ENCODE results near the gene ARID4A.
"Not testable (repeated sequence)": the region's sequence is repeated elsewhere in the genome, so short reads cannot be mapped to it uniquely, and the experiment has no call there.

ARID4A gene

GRCh38 chr14:58296726-58297125, 1.6 kb upstream of the ARID4A start:
- no peak for DNase-seq

DNA sequence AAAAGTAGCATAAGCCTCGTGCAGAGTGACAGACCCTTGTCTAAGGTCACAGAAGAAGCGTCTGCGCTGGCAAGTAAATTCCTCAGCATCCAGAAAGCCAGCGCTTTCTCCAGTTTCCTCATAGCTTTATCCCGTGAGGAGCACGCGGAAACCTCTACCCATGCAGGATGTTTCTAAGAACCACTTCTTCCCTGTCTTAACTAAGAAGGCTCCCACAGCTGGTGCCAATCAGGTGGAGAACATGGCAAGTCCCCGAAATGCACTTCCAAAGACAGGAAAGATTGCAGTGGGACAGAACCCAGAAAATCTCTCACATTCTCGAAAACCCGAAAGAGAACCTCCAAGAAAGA, 968 bp upstream of the ARID4A start:
- no peak for DNase-seq

- DNase-seq, result peak; percentile 97
These were observed 436 bp upstream of the ARID4A start for GRCh38 chr14:58297762-58298476.

- DNase-seq, result no peak
These were observed 1.3 kb downstream of the ARID4A start for GRCh38 chr14:58299401-58300330.

DNA sequence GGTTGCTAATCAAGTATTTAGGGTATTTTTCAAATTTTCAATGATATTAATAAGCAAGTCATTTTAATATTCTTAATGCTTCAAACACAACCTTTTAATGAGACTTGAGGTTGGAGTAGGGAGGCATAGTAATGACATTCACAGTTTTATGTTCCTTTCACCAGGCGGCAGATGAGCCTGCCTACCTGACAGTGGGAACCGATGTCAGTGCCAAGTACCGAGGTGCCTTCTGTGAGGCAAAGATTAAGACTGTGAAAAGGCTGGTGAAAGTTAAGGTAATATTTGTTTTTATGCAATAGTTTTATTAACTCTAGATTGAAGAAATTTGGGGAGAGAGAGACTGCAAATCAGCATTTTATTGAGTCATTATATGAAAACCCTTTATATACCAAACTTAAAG, 3.1 kb downstream of the ARID4A start:
- no peak for DNase-seq

GRCh38 chr14:58305730-58306129, 7.4 kb downstream of the ARID4A start:
- DNase-seq, result no peak

DNA sequence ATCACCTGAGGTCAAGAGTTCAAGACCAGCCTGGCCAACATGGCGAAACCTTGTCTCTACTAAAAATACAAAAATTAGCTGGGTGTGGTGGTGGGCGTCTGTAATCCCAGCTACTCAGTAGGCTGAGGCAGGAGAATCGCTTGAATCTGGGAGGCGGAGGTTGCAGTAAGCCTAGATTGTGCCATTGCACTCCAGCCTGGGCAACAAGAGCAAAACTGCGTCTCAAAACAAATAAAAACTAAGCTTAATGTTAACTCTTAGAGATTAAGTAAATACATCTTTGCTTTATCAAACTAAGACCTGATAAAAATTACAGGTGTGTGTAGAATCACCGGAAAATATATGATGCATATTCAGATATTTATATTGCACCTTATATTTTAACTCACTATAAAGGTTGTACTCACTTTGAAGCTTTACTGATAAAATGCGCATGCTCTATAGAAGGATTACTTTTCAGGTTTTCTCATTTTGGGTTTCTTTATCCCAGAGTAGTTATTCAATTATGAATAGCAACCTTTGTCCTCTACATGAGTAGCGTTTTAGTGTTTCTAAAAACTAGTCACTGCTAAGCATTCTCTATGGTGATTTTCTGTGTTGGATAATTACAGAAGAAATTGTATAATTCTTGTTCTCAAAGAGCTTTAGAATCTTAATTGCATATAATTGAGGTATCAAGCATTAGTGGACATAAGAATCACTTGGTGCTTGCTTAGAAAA, 9.4 kb downstream of the ARID4A start:
- no peak for DNase-seq

DNA sequence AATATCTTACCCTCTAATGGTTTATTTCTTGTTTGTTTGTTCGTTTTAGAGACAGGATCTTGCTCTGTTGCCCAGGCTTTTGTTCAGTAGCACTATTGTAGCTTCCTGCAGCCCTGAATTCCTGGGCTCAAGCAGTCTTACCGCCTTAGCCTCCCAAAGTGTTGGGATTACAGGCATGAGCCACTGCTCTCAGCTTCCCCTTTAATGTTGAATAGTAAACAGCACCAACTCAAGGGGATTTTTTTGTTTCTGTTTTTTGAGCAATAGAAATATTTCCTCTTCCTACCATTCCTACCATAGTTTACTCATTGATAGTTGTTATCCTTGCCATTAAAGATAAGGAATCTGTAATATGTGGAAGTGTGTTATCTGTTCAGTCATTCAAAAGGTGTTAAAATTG, 10.7 kb downstream of the ARID4A start:
- DNase-seq, result no peak

- no peak for DNase-seq
These were observed 15.3 kb downstream of the ARID4A start for GRCh38 chr14:58313699-58314098.

DNA sequence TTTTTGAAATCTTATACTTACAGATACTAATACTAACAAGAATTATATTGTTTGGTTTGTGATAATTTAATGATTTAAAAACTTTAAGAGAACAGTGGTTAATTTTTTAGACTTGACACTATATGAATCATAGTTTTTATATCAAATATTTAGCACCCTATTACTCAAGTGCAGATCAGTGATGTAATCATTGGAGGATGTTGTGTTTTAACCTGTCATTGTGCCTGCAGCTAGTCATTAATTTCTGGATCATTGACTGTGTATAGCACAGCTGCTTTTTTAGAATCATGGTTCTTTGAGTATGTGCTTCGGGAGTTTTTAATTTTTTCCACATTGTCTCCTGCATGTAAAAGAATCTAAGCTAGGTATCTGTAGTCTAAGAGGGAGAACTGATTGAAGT, 17.3 kb downstream of the ARID4A start:
- DNase-seq, result no peak

- no peak for DNase-seq
These were observed 28.7 kb downstream of the ARID4A start for GRCh38 chr14:58327019-58327418.

- peak; percentile 88 for DNase-seq
These were observed 32.8 kb downstream of the ARID4A start for GRCh38 chr14:58331111-58331510.

DNA sequence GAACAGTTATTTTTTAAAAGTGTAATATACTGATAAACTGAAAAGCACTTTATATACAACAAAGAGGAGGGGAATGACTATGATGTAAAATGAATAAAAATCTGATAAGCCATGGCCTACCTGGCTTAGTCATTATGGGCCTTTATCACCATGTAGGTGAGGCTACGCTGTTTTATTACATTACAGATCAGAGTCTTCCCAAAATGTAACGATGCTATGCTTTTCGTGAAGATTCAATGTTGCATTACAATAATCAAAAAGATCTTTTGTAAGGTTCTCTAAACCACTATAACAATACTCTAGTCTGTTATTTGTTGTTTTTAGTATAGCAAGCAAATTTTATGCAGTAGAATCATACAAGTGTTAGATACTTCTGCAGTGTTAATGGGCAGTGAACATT, 34.2 kb downstream of the ARID4A start:
- no peak for DNase-seq

GRCh38 chr14:58339666-58340065, 41.3 kb downstream of the ARID4A start:
- DNase-seq, result not testable (repeated sequence)

DNA sequence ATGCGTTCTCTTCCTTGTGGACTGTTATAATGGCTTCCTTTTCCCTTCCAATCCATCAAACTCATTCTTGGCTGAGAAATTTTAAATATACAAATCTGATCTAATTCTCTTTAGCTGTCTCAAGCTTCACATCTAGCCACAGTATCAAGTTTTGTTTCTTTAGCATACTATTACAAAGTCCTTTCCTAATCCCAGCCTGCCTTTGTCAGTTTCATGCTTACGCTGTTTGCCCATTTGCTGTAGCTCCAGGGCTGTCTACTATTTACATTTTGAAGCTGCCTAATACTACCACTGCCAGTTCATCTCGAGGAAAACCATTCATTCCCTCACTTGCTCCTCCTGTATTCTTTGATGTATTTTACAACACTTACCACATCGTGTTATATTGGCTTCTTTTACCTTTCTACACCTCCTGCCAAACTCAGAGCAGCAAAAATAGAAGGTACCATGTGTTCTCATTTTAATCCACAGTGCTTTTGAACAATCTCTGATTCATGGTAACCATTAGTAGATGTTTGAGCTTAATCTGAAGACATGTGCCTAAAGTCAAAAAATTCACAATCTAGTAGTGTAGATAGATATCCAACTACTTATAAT, 42.9 kb downstream of the ARID4A start:
- no peak for DNase-seq

- not testable (repeated sequence) for DNase-seq
These were observed 45.2 kb downstream of the ARID4A start for GRCh38 chr14:58343535-58343934.

- no peak for DNase-seq
These were observed 55.4 kb downstream of the ARID4A start for GRCh38 chr14:58353516-58354299.

DNA sequence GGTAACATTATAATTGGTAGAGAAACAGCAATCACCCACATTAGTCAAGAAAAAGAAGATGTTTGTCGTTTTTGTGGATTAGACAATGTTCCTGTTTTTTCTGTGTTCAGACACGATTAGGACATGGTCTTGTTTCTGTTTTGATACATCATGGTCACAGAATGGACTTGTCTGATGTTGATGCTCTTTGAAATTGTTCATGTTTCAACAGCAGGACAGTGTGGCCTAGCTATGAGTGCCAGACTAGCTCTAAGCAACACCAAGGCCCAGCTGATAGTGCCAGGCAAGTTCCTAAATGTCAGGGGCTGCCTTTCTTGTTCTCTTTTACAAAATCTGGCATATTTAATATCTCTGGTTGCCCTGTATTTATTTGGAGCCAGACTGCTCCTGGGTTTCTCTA, 56.5 kb downstream of the ARID4A start:
- no peak for DNase-seq

- no peak for DNase-seq
These were observed 57.9 kb downstream of the ARID4A start for GRCh38 chr14:58356268-58356667.

- not testable (repeated sequence) for DNase-seq
These were observed 63.9 kb downstream of the ARID4A start for GRCh38 chr14:58362272-58362671.

DNA sequence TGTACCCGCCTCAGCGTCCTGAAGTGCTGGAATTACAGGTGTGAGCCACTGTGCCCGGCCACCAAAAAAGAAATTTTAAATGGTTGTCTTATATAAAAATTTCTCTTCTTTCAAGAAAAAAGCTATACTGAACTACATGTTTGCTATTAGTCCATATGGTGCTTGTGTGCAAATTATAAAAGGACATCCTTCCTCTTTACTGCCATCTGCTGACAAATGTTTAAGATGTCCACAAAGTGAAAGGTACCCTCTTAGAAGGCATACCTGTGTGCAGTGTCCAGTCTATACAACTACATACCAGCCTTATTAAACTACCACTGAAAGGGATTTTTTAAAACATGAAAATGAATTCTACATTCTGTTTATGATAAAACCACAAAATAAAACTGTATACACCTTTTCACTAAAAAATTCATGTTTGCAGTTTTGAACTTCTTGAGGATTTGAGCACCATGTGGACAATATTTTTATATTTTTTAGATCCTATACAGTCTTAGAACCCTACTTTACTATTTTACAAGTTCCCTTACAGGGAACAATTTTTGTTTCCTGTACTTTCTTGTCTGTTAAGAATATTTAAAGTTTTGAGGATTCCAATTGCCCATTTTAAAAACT, 64.5 kb downstream of the ARID4A start:
- DNase-seq, result no peak

DNA sequence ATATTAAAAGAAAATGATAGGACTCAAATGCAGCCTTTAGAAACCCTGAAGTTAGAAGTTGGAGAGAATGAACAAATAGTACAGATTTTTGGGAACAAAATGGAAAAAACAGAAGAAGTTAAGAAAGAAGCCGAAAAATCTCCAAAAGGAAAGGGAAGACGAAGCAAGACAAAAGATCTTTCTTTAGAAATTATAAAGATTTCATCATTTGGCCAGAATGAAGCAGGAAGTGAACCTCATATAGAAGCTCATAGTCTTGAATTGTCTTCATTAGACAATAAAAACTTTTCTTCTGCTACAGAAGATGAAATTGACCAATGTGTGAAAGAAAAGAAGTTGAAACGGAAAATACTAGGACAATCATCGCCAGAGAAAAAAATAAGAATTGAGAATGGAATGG, 66.0 kb downstream of the ARID4A start:
- DNase-seq, result no peak
